GM12891 (cell line): Measurements from ENCODE around the gene ENOX1.

Experiments
- DNase-seq: peaks from one replicate; pipeline ENCODE4 v3.0.0; 2011; ENCODE audit warnings: low spot score; ENCODE audit not compliant: insufficient read length
- FAIRE-seq: peaks from 2 replicates; lab custom pipeline; 2011; peaks lifted over from hg19 to GRCh38; lab: Jason Lieb, UNC
- PAX5 ChIP-seq: IDR thresholded peaks from 2 replicates; pipeline ENCODE4 v1.6.1; 2011; ENCODE audit warnings: low read length, moderate library complexity, mild to moderate bottlenecking; ENCODE audit not compliant: insufficient read depth, severe bottlenecking
- POLR2A ChIP-seq: IDR thresholded peaks from 2 replicates; pipeline ENCODE4 v1.6.1; 2011; ENCODE audit warnings: low read depth, low read length, control low read depth
- POLR2AphosphoS5 ChIP-seq: IDR thresholded peaks from 2 replicates; pipeline ENCODE4 v1.6.1; 2011; ENCODE audit warnings: low read depth, low read length, control low read depth
- POU2F2 ChIP-seq: IDR thresholded peaks from 2 replicates; pipeline ENCODE4 v1.6.1; 2011; ENCODE audit warnings: low read depth, mild to moderate bottlenecking, control low read depth, low read length, moderate library complexity
- SPI1 ChIP-seq: IDR thresholded peaks from 2 replicates; pipeline ENCODE4 v1.6.1; 2011; ENCODE audit warnings: low read depth, low read length, control low read depth
- TAF1 ChIP-seq: IDR thresholded peaks from 2 replicates; pipeline ENCODE4 v1.6.1; 2011; ENCODE audit warnings: low read depth, low read length, control low read depth

The ENOX1 gene

DNA sequence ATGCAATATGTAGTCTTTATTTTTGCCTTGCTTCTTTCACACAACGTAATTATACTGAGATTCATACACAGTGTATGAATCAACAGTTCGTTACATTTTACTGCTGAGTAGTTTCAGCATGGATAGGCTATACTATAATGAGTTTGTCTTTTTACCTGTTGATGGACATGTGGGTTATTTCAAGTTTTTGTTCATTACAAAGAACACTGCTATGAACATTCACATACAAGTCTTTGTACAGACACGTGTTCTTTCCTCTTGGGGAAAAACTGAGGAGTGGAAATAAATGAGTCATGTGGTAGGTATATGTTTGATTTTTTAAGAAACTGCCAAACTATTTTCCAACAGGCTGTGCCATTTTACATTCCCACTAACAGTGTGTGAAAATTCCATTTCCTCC lies 35.1 kb downstream of the ENOX1 start:
- FAIRE-seq: no peak
- TF ChIP-seq PAX5: no peak
- no peak for TF ChIP-seq TAF1
- no peak for TF ChIP-seq POLR2A
- no peak for TF ChIP-seq SPI1
- TF ChIP-seq POLR2AphosphoS5: no peak
- DNase-seq: no peak

DNA sequence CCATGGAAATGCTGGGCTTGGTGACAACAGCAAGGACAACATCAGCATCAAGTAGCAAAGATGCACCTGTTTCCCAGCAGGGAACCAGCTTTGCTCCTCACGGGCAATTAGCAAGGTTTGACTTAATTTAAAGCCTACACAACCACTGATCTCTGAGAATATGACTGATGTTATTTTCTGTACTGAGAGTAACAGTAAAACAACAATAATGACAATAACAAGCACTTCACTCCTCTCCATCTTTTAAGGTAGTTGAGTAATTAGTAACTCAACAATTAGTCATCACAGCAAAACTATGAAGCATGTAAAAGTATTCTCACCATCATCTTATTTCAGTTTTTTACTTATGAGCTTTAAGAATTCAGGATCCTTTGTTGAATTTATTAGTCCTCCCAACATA lies 37.3 kb downstream of the ENOX1 start:
- DNase-seq (no peak), FAIRE-seq (no peak)
- TF ChIP-seq PAX5: no peak
- no peak for TF ChIP-seq POLR2A
- no peak for TF ChIP-seq TAF1
- no peak for TF ChIP-seq SPI1
- no peak for TF ChIP-seq POLR2AphosphoS5
- no peak for TF ChIP-seq POU2F2

- no peak for FAIRE-seq
- no peak for DNase-seq
- no peak for TF ChIP-seq SPI1
- TF ChIP-seq POLR2AphosphoS5: no peak
- TF ChIP-seq POU2F2: no peak
- TF ChIP-seq PAX5: no peak
- TF ChIP-seq TAF1: no peak
- TF ChIP-seq POLR2A: no peak
Observed at GRCh38 chr13:43744261-43745031, 42.3 kb downstream of the ENOX1 start.

DNA sequence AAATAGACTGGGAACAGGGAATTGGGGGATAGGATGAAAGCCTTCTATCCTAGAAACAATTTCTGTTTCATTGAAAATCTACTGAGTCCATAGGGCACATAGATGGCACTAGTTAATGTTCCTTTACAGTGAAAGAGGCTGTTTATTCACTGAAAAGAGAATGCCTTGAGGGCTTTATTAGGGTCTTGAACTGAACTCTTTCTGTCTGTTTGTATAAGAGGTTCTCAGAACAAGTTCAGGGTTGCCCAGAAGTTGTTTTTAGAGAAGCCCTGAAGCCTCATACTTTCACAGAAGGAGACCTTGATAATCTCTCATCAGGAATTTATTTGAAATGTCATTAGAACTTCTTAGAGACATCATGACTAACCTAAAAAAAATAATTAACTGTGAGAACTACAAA lies 43.9 kb downstream of the ENOX1 start:
- TF ChIP-seq POU2F2 (no peak), PAX5 (no peak), POLR2A (no peak)
- FAIRE-seq (no peak), DNase-seq (no peak)

DNA sequence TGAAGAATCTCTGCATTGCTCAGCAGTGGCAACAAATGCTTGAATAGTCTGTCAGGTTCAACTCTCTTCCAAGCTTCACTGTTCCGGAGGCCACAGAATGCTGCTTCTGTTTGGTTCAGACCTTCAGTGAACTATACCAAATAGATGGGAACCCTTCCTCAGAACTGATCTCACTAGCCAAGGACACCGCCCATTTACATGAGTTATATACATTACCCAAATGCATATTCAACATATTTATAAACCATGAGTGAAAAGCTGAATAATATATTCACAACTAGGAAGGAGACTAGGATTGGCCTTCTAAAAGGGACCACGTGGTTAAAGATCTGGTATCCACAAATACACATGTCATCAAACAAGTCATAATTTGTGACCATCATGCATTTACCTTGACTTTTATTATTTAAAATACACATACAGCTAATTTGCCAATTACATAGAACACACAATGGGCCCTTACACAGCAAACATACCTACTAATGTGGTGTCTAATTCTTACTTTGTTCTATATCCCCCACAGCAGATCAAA lies 49.3 kb downstream of the ENOX1 start:
- no peak for TF ChIP-seq SPI1
- no peak for TF ChIP-seq PAX5
- no peak for TF ChIP-seq POU2F2
- TF ChIP-seq POLR2AphosphoS5: no peak
- no peak for TF ChIP-seq POLR2A
- TF ChIP-seq TAF1: no peak
- FAIRE-seq: no peak
- DNase-seq: no peak

GRCh38 chr13:43732726-43733125 lies 54.0 kb downstream of the ENOX1 start:
- DNase-seq: no peak
- TF ChIP-seq POU2F2: no peak
- TF ChIP-seq TAF1: no peak
- no peak for TF ChIP-seq POLR2A
- TF ChIP-seq PAX5: no peak
- TF ChIP-seq POLR2AphosphoS5: no peak
- TF ChIP-seq SPI1: no peak
- FAIRE-seq: no peak

- TF ChIP-seq PAX5: no peak
- no peak for TF ChIP-seq TAF1
- no peak for TF ChIP-seq SPI1
- no peak for TF ChIP-seq POLR2AphosphoS5
- no peak for TF ChIP-seq POU2F2
- TF ChIP-seq POLR2A: no peak
- FAIRE-seq (no peak), DNase-seq (no peak)
Observed at GRCh38 chr13:43731296-43731695, 55.5 kb downstream of the ENOX1 start.

- DNase-seq (no peak), FAIRE-seq (no peak)
- TF ChIP-seq POU2F2: no peak
- TF ChIP-seq POLR2A: no peak
- no peak for TF ChIP-seq POLR2AphosphoS5
- no peak for TF ChIP-seq TAF1
- no peak for TF ChIP-seq PAX5
- no peak for TF ChIP-seq SPI1
Observed at GRCh38 chr13:43730642-43731041, 56.1 kb downstream of the ENOX1 start.

GRCh38 chr13:43728421-43728820 lies 58.4 kb downstream of the ENOX1 start:
- DNase-seq (no peak), FAIRE-seq (no peak)

DNA sequence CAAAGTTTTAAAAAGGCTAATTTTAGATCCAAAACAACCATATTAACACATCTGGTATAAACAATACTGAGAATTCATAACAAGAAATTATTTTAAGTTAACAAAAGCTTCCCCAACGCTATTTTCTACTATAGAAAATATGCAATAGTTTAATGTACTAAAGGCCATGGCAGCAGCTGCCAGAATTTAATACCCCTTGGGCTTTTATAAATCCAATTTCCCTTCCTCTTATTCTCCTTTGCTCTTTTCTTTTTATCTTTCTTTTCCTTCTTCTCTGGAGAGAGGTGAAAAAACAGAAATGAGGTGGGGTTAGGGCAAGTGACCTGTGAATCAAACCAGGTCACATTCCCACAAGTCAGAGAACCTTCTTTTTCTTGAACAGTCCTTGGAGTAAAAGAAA lies 58.9 kb downstream of the ENOX1 start:
- DNase-seq (no peak), FAIRE-seq (no peak)
- no peak for TF ChIP-seq POLR2A
- no peak for TF ChIP-seq TAF1
- TF ChIP-seq POU2F2: no peak
- no peak for TF ChIP-seq SPI1
- no peak for TF ChIP-seq POLR2AphosphoS5
- TF ChIP-seq PAX5: no peak

More at GRCh38 chr13:43728421-43728820, 58.4 kb downstream of the ENOX1 start:
- no peak for TF ChIP-seq POLR2A
- no peak for TF ChIP-seq SPI1
- no peak for TF ChIP-seq POLR2AphosphoS5
- no peak for TF ChIP-seq POU2F2
- no peak for TF ChIP-seq PAX5
- TF ChIP-seq TAF1: no peak
